GM19193 (cell line): ENCODE measurements around the gene ALK.

Source experiments
- POLR2A ChIP-seq: IDR thresholded peaks from 4 replicates; pipeline ENCODE4 v1.6.1; 2011; ENCODE audit not compliant: insufficient read depth, insufficient read length; ENCODE audit errors: extremely low read depth

The ALK gene

DNA sequence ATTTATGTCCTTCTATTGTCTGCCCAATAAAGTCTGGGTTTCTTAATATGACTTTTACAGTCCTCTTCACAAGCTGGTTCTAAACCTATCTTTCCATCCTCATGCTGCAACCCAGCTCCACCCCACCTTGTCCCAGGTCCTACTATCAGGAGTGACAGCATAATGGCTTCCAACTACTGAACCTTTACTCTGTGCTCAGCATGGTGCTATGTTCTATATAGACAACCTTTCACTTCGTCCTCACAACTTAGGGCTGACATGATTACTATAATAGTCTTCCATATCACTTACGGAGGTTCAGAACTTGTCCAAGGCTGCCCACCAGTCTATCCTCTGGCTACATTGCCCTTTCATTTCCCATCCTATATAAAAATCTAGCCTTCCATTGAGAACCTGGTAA, 256.8 kb downstream of the ALK start:
- no peak for TF ChIP-seq POLR2A

DNA sequence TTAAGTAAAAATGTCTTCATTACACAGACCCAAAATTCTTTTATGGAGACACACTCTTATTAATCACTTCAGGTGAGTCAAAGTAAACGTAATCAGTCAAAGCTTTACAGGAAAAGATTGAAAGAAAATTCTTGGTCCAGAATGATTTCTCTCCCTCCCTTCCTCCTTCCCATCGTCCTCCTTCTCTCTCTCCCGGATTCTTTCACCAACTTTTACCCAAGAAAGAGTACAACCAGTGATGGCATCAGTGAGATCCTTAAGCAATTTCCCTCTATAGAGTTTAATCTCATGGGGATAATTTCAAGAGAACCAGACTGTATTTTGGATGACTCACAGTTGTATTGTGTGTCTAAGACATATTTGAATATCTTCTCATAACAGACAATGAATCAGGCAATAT, 258.1 kb downstream of the ALK start:
- no peak for TF ChIP-seq POLR2A

DNA sequence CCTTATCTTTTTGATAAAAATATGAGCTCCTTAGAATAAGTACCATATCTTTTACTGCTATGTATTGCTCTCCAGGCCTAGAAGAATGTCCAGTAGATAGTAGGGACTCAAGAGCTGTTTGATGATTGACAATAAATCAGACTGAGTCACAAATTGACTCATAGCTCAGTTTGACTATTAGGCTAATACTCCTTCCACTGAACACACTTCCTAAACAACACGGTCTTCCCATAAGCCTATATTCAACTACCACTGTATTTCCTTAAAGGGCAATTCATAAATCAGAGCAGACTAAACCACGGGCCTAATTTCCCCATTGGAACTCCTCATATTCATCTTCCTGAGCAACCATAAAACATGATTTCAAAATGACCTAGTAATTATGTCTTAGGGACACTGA, 258.5 kb downstream of the ALK start:
- no peak for TF ChIP-seq POLR2A

DNA sequence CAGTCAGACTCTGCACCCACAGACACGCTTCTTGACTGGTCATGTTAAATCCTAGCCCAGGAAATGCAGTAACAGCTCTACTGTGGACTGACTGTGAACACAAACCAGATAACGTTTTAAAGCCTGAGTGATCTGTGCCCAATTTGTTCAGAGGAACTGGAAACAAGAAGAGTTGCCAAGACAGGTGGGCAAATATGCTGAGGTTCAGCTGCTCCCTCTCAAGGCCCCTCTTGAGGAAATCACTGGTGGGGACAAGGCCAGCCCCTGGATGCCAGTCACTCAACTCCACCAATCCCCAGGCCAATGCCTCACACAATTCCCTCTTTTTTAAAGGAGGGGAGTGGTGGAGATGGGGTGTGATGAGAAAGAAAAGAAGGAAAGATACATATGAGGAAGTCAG, 261.2 kb downstream of the ALK start:
- no peak for TF ChIP-seq POLR2A

DNA sequence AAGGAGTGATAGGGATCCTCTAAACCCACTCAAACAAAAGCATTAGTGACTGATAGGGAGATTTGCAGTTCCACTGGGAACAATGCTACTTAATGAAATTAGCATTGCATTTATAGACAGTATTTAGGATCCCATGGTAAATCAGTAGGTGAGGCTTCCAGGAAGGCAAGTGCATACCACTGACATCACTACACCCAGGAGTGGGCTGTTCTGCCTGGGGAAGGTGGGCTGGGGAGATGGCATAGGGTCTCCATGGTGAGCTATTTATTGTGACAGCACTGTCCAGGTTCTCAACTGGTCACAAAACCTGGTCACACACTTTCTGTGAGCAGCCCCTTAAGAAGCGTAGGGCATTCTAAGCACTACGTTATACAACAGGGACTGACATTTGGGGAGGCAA, 262.2 kb downstream of the ALK start:
- no peak for TF ChIP-seq POLR2A

DNA sequence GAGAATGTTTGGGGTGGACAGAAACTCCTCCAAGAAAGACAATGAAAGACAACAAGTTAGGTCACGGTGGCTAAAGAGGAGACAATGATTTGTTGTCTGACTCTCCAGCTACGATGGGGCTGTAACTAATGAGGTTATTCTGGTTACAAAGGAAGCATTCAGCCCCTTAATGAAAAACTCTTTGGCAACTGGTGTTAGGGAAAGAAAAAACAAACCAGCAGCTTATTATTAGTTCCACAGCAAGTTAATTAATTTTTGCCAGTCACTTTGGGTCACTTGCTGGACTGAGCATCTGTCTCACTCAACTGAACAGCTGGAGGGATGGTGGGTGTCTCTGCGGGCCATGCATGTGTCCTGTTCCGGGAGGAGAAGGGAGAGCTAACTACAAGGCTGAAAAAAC, 263.7 kb downstream of the ALK start:
- no peak for TF ChIP-seq POLR2A

DNA sequence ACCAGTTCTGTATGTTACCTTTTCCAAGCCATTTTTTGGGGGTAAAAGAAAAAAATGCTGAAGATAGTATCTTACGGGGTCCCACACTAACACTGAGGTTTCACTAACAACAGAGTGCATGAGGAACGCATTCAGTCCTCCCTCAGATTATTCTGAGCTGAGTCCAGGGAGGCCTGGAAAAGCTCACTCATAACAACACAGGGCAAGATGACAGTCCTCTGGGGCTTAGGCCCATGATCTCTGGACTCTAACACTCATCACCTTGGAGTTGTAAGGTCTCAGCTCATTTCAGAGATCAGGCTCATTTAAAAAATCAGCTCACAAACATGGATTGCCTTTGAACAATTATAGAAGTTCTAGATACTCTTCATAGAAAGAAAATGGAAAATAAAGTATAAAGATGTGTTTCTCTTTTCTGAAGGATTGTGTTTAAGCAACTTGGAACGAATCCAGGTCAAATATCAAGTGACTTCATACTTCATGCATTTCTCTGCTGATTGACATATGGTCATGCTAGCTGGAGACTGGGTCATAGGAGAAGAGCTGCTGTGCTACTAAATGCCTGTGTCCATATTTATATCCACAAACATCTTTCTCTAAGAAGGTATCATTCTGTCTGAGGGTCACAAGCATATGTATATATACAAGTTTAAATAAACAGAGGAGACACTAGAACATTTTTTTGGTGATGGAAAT, 265.8 kb downstream of the ALK start:
- TF ChIP-seq POLR2A, result no peak

DNA sequence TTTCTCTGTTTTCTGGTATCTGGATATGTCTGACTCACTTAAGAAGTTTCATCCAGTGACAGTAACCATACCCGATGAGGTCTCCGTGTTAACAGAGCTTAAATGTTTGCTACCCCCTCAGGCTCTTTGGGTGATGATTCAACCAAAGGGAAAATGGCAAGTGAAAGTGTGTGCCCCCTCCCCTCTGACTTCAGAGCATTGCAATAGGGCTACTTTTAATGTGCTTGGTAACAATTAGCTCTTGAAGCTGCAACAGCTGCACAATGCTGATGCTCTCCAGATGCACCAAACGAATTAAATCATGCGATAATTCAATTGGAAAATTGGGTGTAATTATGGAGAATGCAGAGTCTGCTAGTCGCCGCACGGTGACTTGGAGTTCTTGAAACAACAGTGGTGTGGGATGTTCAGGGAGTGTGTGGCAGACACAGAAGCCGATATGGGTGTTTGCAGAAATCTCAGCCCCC, 270.7 kb downstream of the ALK start:
- no peak for TF ChIP-seq POLR2A

DNA sequence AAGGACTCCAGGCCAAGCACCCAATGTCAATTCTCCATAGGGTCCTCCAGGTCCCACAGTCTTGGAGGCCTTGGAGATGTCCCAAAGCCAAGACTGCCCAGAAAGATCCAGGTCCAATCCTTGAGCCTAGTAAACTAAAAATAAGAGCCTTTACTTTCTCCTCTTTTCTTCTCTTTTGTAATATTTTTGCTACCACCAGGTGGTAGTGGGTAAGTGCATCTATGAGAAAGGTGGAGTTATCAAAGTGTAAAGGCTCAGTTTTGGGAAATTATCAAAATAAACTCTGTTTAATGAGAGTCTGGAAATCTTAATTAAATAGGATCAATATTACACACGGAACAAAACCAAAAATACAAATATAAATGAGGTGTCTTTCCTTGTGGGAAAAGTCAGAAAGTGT, 276.4 kb downstream of the ALK start:
- TF ChIP-seq POLR2A, result no peak

DNA sequence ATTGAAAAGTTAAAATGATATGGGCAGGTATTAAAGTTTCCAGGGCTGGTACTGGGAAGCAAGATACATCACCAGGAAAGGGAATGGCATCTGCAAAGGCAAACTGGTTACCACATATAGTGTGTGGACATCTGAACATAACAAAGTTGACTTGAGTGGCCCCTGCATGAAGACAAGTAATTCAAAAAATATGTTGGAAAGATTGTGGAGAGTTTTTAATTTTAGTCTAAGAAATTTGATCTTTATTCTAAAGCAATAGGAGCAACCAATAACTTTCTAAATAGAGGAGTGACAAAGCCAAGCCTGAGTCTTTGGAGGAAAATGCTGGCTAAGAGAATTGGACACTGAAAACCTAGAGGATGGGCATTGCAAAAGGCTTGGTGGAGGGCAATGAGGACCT, 278.2 kb downstream of the ALK start:
- no peak for TF ChIP-seq POLR2A

DNA sequence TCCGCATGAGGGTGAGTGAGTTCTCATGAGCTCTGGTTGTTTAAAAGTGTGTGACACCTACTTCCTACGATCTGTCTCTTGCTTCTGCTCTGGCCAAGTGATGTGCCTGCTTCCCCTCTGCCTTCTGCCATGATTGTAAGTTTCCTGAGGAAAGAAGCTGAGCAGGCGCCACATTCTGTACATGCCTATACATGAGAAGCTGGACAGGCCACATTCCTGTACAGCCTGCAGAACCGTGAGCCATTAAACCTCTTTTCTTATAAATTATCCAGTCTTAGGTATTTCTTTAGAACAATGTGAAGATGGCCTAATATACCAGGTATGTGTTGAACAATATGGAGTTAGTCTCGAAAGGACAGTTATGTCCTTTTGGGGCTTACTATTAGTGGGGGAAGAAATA, 281.0 kb downstream of the ALK start:
- TF ChIP-seq POLR2A, result no peak

DNA sequence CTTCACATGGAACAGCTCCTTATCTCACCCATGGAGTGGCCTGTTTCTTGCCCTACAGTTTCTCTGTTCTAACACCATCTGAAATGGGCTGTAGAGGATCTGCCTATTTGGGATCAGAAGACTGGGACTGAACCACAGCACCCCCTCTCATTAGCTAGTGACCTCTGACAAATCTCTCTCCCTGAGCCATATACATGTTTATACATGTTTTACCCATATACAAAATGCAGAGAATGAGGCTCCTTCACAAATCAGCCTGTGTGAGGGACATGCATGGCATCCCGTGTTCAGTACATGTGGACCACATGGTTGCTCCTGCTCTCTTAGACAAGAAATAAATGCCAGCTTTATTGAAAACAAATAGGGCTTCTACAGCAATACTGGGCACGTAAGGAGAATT, 282.7 kb downstream of the ALK start:
- no peak for TF ChIP-seq POLR2A

DNA sequence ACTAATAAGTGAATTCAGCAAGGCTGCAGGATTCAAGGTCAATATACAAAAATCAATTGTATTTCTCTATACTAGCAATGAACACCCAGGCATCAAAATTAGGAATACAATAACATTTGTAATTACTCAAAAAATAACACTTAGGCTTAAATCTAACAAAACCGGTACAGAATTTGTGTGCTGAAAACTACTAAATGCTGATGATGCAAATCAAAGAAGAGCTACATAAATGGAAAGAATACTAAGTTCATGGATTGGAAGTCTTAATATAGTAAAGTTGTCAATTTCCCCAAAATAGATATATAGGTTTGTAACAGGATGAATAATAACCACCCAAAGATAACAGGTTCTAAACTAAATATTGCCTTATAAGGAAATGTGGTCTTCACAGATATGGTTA, 286.5 kb downstream of the ALK start:
- no peak for TF ChIP-seq POLR2A

DNA sequence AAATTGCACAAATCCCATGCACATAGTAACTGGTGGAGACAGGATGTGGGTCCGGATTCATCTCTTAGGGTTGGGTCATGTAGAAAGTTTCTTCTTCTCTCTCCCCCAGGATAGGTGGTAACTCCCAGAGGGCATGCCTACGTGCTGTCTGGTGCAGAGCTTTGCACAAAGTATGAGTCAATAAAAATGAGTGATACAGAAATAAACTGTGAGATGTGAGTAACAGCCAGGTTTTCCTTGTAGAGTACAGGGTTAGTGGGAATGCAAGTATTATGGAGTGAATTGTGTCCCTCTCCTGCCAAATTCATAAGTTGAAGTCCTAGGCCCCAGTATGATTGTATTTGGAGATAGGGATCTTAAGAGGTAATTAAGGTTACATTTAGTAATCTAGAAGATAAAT, 289.4 kb downstream of the ALK start:
- no peak for TF ChIP-seq POLR2A

DNA sequence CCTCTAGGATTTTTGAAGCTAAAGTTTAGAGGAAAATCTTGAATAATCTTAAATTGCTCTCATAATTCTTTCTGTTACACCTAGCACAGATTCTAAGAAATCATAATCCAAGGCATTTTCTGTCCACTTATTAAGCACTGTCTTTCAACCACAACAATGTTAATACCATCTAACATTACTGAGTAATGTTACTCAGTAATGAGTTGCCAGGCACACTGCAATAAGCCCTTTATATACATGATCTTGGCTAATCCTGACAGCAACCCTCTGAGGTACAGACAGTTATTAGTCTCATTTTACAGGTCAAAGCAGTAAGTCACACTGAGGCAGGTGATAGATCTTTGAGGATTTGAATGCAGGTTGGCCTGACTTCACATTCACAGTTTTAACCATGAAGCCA, 291.9 kb downstream of the ALK start:
- TF ChIP-seq POLR2A, result no peak

DNA sequence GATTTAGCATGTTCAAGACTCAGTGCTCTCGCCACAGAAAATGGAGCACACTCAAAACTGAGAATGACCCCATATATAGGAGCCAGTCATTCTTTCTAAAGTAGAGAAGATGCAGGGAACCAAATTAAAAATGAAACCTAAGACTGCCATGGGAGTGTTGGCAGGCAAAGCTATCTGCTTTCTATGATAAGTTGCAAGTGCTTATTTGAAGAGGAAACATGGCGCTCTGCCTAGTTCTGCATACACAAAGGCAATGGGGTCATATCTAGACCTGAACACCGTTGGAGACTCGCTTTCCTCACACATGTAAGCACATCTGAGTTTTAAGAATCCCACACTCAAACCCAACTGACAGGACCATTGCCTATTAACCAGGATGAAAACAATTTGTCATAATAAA, 292.5 kb downstream of the ALK start:
- no peak for TF ChIP-seq POLR2A
